ENCODE measurements around the gene RBP4.

RBP4 gene

DNA sequence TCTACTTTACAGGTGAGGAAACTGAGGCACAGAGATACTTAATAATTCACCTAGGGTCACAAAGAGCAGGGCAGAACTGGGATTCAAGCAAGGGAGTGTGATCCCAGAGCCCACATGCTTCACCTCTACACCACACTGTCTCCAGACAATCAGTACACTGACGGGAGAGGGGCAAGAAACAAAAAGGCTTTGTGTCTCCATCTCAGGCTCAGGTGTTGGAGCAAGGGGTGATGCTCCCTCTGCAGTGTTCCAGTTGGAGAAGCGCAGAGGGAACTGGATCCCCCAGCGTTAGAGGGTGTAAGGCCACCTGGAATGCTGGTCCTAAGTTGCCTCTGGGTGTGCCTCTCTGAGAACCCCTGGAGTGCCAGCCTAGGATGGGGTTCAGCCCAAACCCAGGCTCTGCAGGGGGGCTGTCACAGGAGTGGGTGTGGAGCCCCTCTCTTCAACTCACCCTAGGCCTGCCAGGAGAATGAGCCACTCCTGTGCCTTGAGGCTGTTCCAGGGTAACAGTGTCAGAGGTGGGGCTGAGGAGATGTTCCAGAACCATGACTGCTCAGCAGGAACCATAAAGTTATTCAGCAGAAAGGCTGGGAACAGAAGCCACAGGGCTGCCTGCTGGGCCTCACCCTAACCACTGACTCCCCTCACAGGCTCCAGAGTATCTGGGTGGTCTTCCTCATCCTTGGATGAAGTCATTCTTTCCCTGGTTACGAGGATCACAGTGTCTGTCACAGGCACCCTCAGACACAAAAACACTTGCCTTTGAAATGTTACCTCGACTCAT, 5.5 kb downstream of the RBP4 start:
- DNase-seq (ENCODE audit: low read depth), result no peak

DNA sequence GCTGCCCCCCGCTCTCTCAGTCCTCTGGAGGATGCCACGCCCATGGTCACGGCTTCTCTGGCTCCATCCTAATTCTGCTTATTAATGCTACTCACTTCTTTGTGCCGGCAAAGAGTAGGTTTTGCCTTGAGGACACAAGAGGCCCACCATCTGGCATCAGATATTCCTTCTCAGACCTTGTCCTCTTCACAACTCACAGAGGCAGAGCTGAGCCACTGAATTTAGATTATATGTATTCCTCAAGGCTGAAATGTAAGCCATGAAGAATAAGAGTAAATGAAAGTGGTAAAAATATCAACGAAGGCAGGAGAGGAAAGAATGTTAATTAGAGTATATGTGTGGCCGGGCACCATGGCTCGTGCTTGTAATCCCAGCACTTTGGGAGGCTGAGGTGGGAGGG, 6.5 kb downstream of the RBP4 start:
- no peak for DNase-seq (ENCODE audit: low read depth)

DNA sequence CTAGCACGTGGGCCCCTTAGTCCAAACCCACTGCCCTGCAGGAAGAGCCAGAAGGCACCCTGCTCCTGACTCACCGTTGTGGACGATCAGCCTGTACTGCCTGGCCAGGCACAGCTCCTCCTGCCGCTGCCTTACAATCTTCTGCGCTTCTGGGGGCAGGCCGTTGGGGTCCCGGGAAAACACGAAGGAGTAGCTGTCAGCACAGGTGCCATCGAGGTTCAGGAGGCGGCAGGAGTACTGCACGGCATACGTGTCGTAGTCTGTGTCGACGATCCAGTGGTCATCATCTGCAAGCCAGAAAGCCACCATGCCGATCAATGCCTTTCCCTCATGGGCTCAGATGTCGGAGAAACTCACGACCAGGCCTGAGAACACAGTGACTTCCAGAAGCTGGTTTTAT, 7.3 kb downstream of the RBP4 start:
- no peak for DNase-seq (ENCODE audit: low read depth)

DNA sequence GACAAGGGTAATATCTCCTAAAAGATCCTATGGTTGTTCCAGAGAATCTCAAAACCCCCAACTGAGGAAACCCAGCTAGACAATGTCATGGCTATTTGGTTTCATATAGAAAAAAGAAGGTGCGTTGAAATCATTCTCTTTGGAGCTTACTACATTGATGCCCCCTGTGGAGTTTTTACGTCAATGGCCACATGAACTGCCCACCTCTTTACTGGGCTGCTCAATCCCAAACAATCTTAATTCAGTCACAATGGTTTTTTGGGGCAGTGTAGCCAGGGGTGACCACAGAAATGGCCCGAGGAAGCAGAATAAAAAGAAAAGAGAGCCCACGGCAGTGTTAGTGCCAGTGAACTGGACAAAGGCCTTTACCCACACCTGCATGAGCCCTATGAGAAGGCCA, 7.8 kb downstream of the RBP4 start:
- no peak for DNase-seq (ENCODE audit: low read depth)

DNA sequence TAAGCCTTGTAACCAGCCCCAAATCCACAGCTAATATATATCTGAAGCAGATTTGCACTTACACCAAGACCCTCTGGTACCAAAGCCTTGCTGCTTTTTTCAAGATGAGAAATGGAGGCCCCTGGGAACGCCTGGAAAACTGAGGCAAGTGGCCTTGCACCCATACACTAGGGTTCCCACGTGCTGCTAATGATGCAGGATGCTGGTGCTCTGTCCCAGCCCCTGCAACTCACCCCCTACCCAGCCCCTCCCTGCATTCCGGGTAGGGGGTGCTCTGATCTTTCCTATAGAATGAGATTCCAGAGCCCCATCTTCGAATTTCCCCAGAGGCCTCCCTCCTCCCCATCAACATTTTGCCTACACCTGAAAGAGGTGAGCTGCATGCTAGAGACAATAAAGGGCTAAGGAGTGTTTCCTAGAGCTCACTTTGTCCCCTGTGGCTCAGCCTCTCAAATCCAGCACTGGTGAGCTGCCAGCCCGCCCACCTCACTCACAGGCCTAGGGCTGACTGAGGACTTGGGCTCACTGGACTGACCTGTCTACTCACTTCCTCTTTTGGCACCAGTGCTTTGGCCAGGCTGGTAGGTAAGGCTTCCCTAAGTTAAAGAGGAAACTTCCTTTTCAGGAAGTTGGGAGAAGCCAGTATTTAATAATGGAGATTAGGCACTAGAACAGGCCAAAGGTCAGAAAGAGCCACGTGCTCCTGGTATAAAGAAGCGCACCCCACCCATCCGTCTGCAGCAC, 9.8 kb downstream of the RBP4 start:
- no peak for DNase-seq (ENCODE audit: low read depth)

DNA sequence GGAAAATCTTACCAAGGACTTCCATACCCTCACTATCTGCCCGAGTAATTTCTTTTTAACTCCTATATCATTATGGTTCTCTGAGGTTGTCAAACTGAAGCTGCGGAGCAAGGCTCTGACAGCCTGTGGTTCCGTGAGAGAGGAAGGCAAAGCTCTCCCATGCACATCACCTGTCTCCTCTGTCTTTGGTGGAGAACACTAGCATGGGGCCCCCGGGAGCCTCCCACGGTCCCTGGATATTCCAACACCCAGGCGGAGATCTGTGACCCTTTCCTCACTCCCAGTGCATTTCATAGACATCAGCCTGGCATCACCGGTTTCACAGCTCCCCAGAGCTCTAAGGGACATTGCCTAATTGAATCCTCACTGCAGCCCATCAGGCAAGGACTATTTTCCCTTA, 10.4 kb downstream of the RBP4 start:
- no peak for DNase-seq (ENCODE audit: low read depth)

DNA sequence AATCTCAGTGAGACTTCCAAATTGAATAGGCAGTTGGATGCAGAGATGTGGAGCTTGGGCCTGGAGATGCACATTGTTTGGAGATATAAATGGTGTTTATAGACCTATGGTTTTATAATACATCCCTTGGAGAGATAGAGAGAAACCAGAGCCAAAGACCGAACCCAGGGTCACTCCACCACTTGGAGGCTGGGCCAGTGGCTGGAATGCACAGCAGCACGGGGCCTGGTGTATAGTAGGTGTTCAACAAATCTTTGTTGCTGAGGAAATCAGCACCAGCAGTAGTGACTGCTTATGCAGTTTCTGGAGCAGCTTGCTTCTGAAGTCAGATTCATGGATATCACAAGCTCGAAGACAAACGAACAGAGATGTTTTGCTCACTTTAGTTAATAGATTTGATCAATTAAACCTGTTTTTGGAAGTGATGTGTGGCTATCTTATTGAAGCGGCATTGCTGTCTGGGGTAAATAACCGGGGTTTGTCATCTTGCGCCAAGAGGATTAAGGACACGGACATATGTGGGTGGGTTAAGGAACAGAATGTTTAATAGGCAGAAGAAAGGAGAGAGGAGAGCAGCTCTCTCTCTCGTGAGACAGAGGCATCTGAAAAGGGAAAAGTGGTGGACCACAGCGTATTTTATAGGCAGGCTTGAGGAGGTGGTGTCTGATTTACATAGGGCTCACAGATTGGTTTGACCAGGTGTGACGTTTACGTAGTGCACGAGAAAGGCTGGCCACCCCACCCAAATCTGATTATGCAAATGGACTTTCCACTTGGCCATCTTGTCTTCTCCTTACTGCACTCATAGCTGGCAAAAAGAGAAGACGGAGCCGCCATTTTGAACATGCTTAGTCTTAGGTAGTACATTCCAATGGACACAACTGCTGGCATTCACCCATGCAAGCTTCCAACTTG, 11.1 kb downstream of the RBP4 start:
- DNase-seq (ENCODE audit: low read depth), result no peak

DNA sequence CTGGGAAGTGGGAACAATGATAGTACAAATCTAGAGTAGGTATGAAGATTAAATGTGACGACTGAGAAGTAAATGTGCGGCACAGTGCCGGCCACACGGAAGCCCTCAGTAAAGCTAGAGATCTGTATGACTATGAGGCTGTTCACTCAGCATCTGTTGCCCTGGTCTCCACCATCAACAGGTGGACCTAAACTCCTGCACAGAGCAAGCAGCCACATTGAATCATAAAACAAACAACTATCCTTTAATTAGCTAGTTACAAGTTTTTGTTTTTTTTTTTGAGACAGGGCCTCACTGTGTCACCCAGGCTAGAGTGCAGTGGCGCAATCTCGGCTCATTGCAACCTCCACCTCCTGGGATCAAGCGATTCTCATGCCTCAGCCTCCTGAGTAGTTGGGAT, 16.6 kb downstream of the RBP4 start:
- no peak for DNase-seq (ENCODE audit: low read depth)

DNA sequence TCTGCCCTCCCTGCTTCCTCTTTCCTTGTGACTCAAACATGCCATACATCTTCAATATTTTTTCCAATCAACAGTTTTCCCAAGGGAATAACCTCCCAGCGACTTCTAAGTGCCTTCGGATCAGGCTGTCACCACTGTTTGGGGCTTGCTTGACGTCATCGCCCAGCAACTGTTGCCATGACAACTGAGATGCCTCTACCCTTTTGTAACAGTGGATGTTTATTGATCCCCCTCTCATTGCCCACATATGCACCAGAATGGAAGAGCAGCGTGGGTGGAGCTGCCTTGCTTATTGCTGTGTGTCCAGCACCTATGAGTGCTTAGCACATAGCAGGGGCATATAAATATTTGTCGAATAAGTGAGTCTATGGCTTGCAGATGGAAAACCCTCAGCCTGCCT, 20.2 kb downstream of the RBP4 start:
- DNase-seq (ENCODE audit: low read depth), result no peak

DNA sequence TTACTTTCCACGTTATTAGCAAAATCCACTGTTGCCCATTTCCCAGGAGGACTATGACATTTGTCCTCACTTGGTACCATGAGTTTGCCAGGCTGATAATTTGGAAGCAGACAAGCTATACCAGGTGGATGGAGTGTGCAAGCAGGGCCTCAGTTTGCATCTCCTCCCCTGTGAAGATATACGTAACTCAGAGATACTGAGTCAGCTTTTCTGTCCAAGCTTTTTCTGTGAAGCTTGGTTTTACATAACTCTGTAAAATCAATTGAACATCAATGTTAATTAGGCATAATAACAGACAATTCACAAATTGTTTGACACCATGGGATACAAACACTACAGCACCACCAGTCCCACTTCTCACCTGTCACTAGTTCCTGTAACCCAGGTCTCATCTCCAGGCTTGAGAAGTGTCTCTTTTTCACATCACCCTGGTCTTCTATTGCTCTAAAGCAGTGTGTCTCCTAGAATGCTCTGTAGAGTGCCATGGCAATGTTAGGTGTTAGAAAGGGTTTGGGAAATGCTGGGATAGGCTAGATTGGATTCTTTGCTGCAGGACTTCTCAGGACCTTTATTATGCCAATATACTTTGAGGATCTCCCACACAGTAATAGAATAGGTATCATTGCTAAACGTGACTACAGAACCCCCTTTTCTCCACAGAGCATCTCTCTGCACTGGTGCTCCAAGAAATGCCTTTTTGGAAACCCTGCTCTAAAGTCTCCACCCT, 20.9 kb downstream of the RBP4 start:
- DNase-seq (ENCODE audit: low read depth), result no peak

DNA sequence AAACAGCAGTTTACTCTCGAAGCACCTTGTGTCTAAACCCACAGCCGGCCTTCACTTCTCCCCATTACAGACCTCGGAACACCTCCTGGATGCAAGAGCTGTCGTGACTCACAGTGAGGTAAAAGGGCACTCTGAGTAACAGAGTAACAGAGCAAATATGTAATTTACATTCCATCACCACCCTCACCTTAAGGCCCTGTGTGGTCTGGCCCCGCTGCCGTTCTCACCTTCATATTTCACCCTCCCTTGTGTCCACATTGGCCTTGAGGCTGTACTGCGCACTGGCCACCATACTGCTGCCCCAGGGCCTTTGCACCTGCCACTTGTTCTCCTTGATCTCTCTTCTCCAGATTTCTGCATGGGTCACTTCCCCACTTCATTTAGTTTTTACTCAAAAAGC, 21.9 kb downstream of the RBP4 start:
- DNase-seq (ENCODE audit: low read depth), result no peak

DNA sequence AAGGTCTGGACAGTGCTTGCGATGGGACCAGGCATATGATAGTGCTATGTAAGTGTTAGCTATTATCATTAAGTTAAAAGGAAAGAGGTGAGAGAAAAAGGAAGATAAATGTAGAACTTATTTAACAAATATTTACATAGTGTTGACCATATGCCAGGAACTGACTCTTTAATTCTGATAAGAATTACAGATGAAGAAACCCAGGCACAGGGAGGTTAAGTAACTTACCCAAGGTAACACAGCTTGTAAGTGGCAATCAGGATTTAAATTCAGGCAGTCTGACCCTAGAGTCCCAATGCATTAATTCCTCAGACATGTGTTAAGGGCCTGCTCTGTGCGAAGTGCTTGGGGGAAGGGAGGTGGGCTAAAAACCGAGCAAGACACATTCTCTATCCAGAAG, 23.5 kb downstream of the RBP4 start:
- no peak for DNase-seq (ENCODE audit: low read depth)

DNA sequence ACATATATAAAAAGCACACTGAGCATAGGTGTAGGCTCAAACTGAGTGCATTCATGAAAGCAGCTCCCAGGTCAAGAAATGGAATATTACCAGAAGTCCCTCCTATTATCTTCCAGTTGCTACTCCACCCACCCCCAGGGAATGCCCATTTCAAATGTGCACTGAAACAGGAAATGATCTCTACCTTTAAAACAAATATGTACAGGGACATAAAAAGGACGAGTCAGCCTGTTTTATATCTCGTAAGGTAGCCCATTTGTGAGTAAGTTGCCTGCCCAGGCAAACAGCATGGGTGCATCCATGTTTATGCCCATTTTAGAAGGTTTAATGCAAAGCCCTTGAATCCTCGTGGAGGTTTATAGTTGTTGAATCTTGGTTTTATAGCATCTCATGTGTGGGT, 24.1 kb downstream of the RBP4 start:
- no peak for DNase-seq (ENCODE audit: low read depth)

DNA sequence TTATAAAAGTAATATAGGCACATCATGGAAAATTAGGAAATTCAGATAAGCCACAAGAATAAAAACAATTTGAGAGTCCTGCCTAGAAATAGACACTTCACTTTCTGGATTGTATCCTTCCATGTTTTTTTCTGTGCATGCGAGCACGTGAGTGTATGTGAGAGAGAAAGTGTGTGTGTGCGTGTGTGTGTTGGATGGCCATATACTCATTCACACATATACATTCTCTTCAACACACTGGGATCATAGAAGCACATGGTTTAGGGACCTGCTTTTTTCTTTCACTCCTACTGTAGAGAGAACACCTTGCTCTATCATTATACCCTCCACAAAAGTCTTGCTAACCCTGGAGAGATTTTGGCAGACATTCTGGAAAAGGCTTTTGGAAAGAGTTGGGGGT, 27.1 kb downstream of the RBP4 start:
- DNase-seq (ENCODE audit: low read depth), result no peak

DNA sequence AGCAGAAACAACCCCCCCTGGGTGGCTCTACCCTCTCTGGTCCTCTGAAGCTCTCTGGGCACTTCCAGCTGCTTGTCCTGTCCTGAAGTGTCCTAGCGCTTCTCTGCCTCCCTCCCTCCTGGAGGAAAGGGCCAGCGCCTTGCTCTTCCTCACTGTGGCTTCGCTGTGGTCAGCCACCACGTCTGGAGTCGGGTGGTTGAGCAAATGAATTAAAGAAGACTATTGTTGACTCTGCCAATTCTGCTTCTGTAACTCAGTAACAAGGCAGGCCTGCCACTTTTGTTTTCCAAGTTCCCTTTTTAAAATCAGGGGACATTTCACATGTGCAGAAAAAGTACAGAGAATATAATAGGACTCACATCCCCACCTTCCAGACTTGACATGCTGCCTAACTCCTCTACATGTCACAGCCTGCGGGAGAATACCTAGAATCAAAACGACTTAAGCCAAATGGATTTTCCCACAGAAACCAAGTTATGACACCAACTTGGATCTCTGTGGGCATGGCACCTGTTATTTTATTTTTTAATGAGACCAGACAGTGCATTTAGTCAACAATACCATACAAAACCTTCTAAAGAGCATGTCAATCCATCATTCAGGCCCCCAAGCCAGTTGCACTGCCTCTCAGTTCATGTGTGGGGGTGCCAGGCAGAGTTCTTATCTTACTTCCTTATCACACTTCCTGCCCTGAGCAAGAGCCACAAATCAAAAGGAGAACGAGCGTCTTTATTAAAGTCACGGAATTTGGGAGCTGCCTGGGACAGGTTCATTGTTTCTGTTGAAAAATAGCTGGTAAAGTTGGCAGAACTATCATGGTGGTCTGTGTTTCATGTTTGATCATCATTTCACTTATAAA, 27.8 kb downstream of the RBP4 start:
- DNase-seq (ENCODE audit: low read depth), result no peak

DNA sequence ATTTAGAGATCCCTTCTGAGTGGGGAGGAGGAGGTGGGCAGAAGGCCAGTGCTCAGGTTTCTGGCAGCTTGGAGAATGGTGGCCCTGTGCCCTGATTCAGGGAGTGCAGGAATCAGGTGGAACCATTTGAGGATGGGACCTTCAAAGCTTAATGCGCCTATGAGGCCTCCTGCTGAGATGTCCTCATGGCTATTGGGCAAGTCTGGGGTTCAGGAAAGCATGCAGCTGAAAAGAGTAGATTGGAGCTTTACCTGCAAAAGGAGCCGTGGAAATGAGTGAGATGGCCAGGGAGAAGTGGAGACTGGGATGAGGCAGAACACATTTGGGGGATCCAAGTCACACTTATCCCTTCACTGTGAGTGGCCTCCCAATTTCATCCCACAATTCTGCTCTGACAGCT, 28.4 kb downstream of the RBP4 start:
- no peak for DNase-seq (ENCODE audit: low read depth)

DNA sequence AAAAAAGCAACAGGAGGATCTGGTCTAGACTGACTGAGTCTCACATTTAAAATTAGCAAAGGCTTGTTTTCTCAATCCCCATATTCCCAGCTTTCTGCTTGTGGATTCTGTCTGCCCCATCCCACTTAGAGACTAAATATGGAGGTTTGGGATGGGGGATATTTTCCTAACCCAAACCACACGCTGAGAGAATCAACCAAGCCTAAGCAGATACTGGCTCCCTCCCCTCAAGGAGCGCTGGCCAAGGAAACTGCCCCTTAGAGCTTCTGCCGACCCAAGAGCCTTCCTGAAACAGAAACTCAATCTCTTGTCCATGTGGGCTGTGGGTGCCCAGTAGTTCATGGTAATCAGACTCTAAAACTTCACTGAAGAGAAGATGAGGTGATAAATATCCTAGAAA, 30.7 kb downstream of the RBP4 start:
- DNase-seq (ENCODE audit: low read depth), result no peak

DNA sequence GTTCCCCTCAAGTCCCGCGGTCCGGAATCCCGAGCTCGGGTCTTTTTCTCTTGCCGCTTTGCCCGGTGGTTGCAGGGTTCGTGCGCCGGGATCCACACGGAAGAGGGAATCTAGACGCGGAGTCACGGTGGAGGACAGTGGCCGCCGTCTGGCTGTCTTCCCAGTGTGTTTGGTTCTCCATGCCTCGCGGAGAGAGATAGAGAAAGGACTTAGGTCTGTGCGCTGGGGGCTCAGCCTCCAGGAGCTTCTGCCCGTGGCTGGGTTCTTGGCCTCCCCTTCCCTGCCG, 33.0 kb downstream of the RBP4 start:
- no peak for DNase-seq (ENCODE audit: low read depth)

DNA sequence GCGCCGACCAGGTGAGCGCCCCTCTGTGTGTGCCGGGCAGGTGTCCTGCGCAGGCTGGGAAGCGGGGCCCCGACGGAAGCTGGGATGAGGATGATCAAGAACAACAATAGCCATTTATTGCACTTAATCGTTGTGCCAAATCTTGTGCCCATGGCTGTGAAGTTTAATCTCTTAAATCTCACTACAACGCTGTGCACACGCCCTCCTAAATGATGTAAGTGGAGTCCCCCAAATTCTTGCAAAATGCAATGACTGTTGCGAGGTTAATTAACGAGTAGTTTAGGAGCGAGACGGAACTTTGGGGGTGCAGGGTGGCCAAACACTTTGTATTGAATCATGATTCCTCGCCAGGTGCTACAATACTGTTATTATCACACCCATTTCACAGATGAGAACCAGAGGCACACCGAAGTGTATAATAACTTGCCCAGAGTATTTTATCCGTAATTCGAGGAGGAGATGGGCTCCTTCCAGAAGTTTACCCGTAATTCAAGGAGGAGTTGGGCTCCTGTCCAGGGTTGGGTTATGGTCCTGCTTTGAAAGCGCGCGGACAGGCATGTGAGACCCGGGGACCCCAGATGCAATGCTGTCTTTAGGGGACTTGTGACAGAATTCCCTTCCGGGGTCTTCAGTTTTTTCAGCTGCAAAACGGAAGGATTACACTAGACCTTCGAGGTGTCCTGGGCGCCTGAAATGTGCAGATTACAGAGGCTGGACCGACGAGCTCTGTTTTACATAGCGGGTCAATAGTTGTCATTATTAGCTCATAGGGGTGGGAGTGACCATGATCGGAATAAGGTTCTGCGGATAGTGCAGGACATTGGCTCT, 33.5 kb downstream of the RBP4 start:
- no peak for DNase-seq (ENCODE audit: low read depth)

Measured in fibroblast of the conjunctiva (primary cell).